GM23338 (cell line): Measurements from ENCODE around the gene PRDM10. TPM values are rescaled to one million over a fixed set of nuclear protein-coding genes. Genes with fewer than 3 reads are reported as not detected.
"Not testable (repeated sequence)": the region's sequence is repeated elsewhere in the genome, so short reads cannot be mapped to it uniquely, and the experiment has no call there.

Source experiments
- ATAC-seq: fragments of 200-7000 bp; cut with Tn5 transposase; 3 replicates; pipeline ENCODE4 v1.9.1; 2020
- DNase-seq: peaks from one replicate; pipeline ENCODE4 v3.0.0-alpha.2; 2015; ENCODE audit warnings: low spot score
- H2AFZ ChIP-seq: fragments of 200-600 bp; sonication (generic); 2 replicates; pipeline ENCODE4 v1.8.0; 2016; ENCODE audit warnings: antibody characterized with exemption, mild to moderate bottlenecking, moderate library complexity
- H3F3A ChIP-seq: fragments of 200-600 bp; sonication (generic); replicated peaks from 2 replicates; pipeline ENCODE4 v1.8.0; 2017; ENCODE audit warnings: antibody characterized with exemption, mixed run types, low read depth
- H3K27ac ChIP-seq: fragments of 200-600 bp; sonication (generic); 2 replicates; pipeline ENCODE4 v1.6.1; 2016; ENCODE audit warnings: low read depth
- H3K27me3 ChIP-seq: fragments of 200-600 bp; sonication (generic); 2 replicates; pipeline ENCODE4 v1.8.0; 2016; ENCODE audit warnings: mild to moderate bottlenecking, mixed run types, moderate library complexity; ENCODE audit not compliant: insufficient read depth
- H3K36me3 ChIP-seq: fragments of 200-600 bp; sonication (generic); 2 replicates; pipeline ENCODE4 v1.8.0; 2016; ENCODE audit warnings: mild to moderate bottlenecking; ENCODE audit not compliant: insufficient read depth
- H3K4me1 ChIP-seq: fragments of 200-600 bp; sonication (generic); 2 replicates; pipeline ENCODE4 v1.8.0; 2016; ENCODE audit warnings: mild to moderate bottlenecking, moderate library complexity; ENCODE audit not compliant: insufficient read depth
- H3K4me2 ChIP-seq: fragments of 200-600 bp; sonication (generic); 2 replicates; pipeline ENCODE4 v1.7.1; 2017; ENCODE audit warnings: mixed run types
- H3K4me3 ChIP-seq: fragments of 200-600 bp; sonication (generic); 2 replicates; pipeline ENCODE4 v1.6.1; 2016; ENCODE audit warnings: mixed run types
- H3K79me2 ChIP-seq: fragments of 200-600 bp; sonication (generic); replicated peaks from 2 replicates; pipeline ENCODE4 v1.8.0; 2017; ENCODE audit warnings: mild to moderate bottlenecking; ENCODE audit not compliant: insufficient read depth
- H3K9me2 ChIP-seq: fragments of 200-600 bp; sonication (generic); 2 replicates; pipeline ENCODE4 v1.8.0; 2017; ENCODE audit not compliant: insufficient read depth
- H4K20me1 ChIP-seq: fragments of 200-600 bp; sonication (generic); replicated peaks from 2 replicates; pipeline ENCODE4 v1.8.0; 2017; ENCODE audit warnings: mild to moderate bottlenecking; ENCODE audit not compliant: insufficient read depth
- H3K27ac Mint-ChIP-seq: 2 replicates; pipeline ENCODE4 v1.8.0; 2020; ENCODE audit warnings: inconsistent platforms, mild to moderate bottlenecking, moderate library complexity, mixed read lengths
- H3K27me3 Mint-ChIP-seq: 3 replicates; pipeline ENCODE4 v1.8.0; 2022; ENCODE audit warnings: low read depth, mild to moderate bottlenecking, moderate library complexity, mixed read lengths, inconsistent platforms; ENCODE audit not compliant: insufficient read depth, poor library complexity
- H3K36me3 Mint-ChIP-seq: 3 replicates; pipeline ENCODE4 v1.8.0; 2021; ENCODE audit warnings: low read depth, mild to moderate bottlenecking, inconsistent platforms, moderate library complexity, mixed read lengths
- H3K4me1 Mint-ChIP-seq: 3 replicates; pipeline ENCODE4 v1.8.0; 2020; ENCODE audit warnings: mild to moderate bottlenecking, inconsistent platforms, mixed read lengths
- H3K4me3 Mint-ChIP-seq: 3 replicates; pipeline ENCODE4 v1.8.0; 2021; ENCODE audit warnings: moderate library complexity, mild to moderate bottlenecking, inconsistent platforms, mixed read lengths
- H3K9me3 Mint-ChIP-seq: 3 replicates; pipeline ENCODE4 v1.8.0; 2020; ENCODE audit warnings: moderate library complexity, mild to moderate bottlenecking, inconsistent platforms, mixed read lengths
- CREB1 ChIP-seq: fragments of 250-450 bp; sonication (Bioruptor Pico); IDR thresholded peaks from 2 replicates; pipeline ENCODE4 v1.5.0; 2020; ENCODE audit warnings: low read depth, mild to moderate bottlenecking, moderate library complexity
- CTCF ChIP-seq, 2 experiments: fragments of 200-600 bp in 1 of 2; sonication (generic) in 1 of 2; conservative IDR thresholded peaks; 2 replicates each; pipeline versions ENCODE4 v1.5.1 to v1.6.1; 2016 to 2017; ENCODE audit warnings: antibody characterized with exemption in 2 of 2, low read depth in 2 of 2, mild to moderate bottlenecking in 2 of 2, moderate library complexity in 1 of 2
- ETS1 ChIP-seq: IDR thresholded peaks from 2 replicates; pipeline ENCODE4 v1.6.1; 2016; ENCODE audit warnings: antibody characterized with exemption
- EZH2 ChIP-seq: fragments of 200-600 bp; sonication (generic); IDR thresholded peaks from one replicate; pipeline ENCODE4 v1.8.0; 2017; ENCODE audit warnings: antibody characterized with exemption, mild to moderate bottlenecking, low read depth; ENCODE audit not compliant: unreplicated experiment
- EZH2phosphoT487 ChIP-seq: fragments of 200-600 bp; sonication (generic); IDR thresholded peaks from one replicate; pipeline ENCODE4 v1.8.1; 2018; ENCODE audit warnings: antibody characterized with exemption; ENCODE audit not compliant: unreplicated experiment
- JUNB ChIP-seq: IDR thresholded peaks from one replicate; pipeline ENCODE4 v1.6.1; 2016; ENCODE audit warnings: antibody characterized with exemption; ENCODE audit not compliant: unreplicated experiment
- ZNF114 ChIP-seq: fragments of 250-450 bp; sonication (Bioruptor Pico); IDR thresholded peaks from 2 replicates; pipeline ENCODE4 v1.5.0; 2020; ENCODE audit warnings: mild to moderate bottlenecking, moderate library complexity
- ZNF331 ChIP-seq: fragments of 250-450 bp; sonication (Bioruptor Pico); IDR thresholded peaks from 2 replicates; pipeline ENCODE4 v1.5.0; 2020; ENCODE audit warnings: low read depth, mild to moderate bottlenecking, moderate library complexity
- ZNF462 ChIP-seq: fragments of 250-450 bp; sonication (Bioruptor Pico); IDR thresholded peaks from 2 replicates; pipeline ENCODE4 v1.5.0; 2020; ENCODE audit warnings: mild to moderate bottlenecking, moderate library complexity
- polyA plus RNA-seq: library from polyadenylated mRNA; unstranded; fragments of >200 nt; fragmentation: Nextera tagmentation; extraction: Ambion mirVana; gene quantifications from 2 replicates; pipeline ENCODE4 v1.2.1, GENCODE V29; 2016
- total RNA-seq: library from RNA; depleted of rRNA; stranded (reverse); fragments of >200 nt; shearing (Covaris generic); gene quantifications from 2 replicates; pipeline ENCODE4 v1.2.3, GENCODE V29; 2014

PRDM10 gene
- total and polyA plus RNA-seq, 2 experiments from 2014 or later, result 5.2 to 14.9 TPM

GRCh38 chr11:130022799-130023198 lies 20.2 kb upstream of the PRDM10 start:
- H3K27ac Mint-ChIP-seq, result no peak overlapping the region
- no peaks in the 10 kb centered on the region; the same call in 1 of the 2 replicates for H3K9me2 ChIP-seq
- DNase-seq (no peak), ATAC-seq (no peak)
- H3K4me3 Mint-ChIP-seq, result no peak overlapping the region
- peaks cover 9% of the 10 kb centered on the region; the same call in 1 of the 3 replicates for H3K9me3 Mint-ChIP-seq
- H3K79me2 ChIP-seq, result no peaks in the 10 kb centered on the region
- no peak overlapping the region for H3K4me3 ChIP-seq
- H3K27me3 Mint-ChIP-seq, result peaks cover 3% of the 10 kb centered on the region
- H3K4me1 Mint-ChIP-seq, result peaks cover 5% of the 10 kb centered on the region; the same call in 2 of the 3 replicates
- no peaks in the 10 kb centered on the region for H3F3A ChIP-seq
- no peak overlapping the region for H3K4me2 ChIP-seq
- peaks cover 4% of the 10 kb centered on the region; the same call in 1 of the 3 replicates for H3K36me3 Mint-ChIP-seq
- H4K20me1 ChIP-seq, result no peaks in the 10 kb centered on the region
- no peak for TF ChIP-seq CTCF (conservative IDR thresholded peaks at IDR 0.05; ENCODE audit: low read depth in 2 of 2)
- no peak for TF ChIP-seq CREB1 (CRISPR knock-in tag)
- TF ChIP-seq ETS1, result no peak
- TF ChIP-seq ZNF331 (CRISPR knock-in tag), result no peak
- no peak for TF ChIP-seq EZH2phosphoT487
- no peak for TF ChIP-seq ZNF114 (CRISPR knock-in tag)
- no peak for TF ChIP-seq ZNF462 (CRISPR knock-in tag)
- TF ChIP-seq JUNB, result no peak
- no peak for TF ChIP-seq EZH2
- H3K36me3 ChIP-seq, result no peaks in the 10 kb centered on the region
- no peaks in the 10 kb centered on the region for H3K27me3 ChIP-seq
- no peak overlapping the region for H2AFZ ChIP-seq
- no peaks in the 10 kb centered on the region for H3K4me1 ChIP-seq
- H3K27ac ChIP-seq, result no peak overlapping the region

- not testable (repeated sequence) for H3K36me3 ChIP-seq, H3K27ac Mint-ChIP-seq, H4K20me1 ChIP-seq, H3K4me1 ChIP-seq, H3K4me2 ChIP-seq, H3K79me2 ChIP-seq, H3K4me3 Mint-ChIP-seq, H3K4me3 ChIP-seq, H3K27me3 Mint-ChIP-seq, H3K9me3 Mint-ChIP-seq, H3K27me3 ChIP-seq, DNase-seq, H3K36me3 Mint-ChIP-seq, H3K9me2 ChIP-seq, H3K4me1 Mint-ChIP-seq, ATAC-seq, H3K27ac ChIP-seq, H3F3A ChIP-seq
- H2AFZ ChIP-seq, result peak overlapping the region; percentile 33; the same call in 1 of the 2 replicates
Observed at GRCh38 chr11:130021606-130022005, 19.0 kb upstream of the PRDM10 start.
